SH-SY5Y (cell line): ENCODE measurements around the gene RBM15.

ENCODE experiments used
- GATA2 ChIP-seq: IDR thresholded peaks from 2 replicates; pipeline ENCODE4 v1.6.1; 2011; ENCODE audit warnings: mild to moderate bottlenecking, low read depth, low read length
- GATA3 ChIP-seq: IDR thresholded peaks from 2 replicates; pipeline ENCODE4 v1.6.1; 2011; ENCODE audit warnings: low read depth, mild to moderate bottlenecking, low read length, moderate library complexity

Gene RBM15

DNA sequence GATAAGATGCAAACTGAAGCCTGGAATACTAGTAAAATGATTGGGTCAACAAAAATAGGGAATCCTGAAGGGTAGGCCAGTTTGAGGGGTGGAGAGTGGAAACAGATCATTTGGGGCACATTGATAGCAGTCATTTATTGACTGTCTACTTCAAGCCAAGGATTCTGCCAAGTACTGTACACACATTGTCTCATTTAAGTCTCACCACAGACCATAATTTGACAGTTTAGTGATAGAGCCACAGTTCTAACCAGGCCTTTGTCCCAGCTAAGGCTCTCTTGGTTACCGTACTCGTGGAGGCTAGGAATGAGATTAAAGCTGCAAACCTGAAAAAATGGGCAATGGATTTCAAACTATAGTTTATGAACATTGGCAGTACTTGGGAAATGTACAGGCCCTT lies 11.2 kb downstream of the RBM15 start:
- TF ChIP-seq GATA3 (no peak), GATA2 (no peak)

- no peak for TF ChIP-seq GATA3
- TF ChIP-seq GATA2 = no peak
These were observed 16.1 kb downstream of the RBM15 start for GRCh38 chr1:110355321-110355720.

- no peak for TF ChIP-seq GATA2
- no peak for TF ChIP-seq GATA3
These were observed 17.2 kb downstream of the RBM15 start for GRCh38 chr1:110356379-110356778.

- TF ChIP-seq GATA2 (no peak), GATA3 (no peak)
These were observed 21.3 kb downstream of the RBM15 start for GRCh38 chr1:110360431-110360830.

GRCh38 chr1:110361856-110362255 lies 22.7 kb downstream of the RBM15 start:
- TF ChIP-seq GATA2 = no peak
- TF ChIP-seq GATA3 = no peak

DNA sequence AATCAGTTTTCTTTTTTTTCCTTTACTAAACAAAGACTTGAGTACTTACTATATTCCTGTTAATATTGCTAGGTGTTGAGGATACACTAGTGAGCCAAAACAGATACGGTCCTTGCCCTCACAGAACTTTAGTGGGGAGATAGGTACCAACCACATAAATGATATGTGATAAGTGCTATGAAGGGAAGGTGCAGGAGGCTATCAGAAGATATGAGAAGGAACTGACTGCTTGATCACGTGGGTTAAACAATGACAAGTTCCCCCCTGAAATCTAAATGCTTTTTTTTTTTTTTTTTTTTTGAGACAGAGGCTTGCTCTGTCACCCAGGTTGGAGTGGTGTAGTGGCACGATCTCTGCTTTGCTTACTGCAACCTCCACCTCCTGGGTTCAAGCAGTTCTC lies 25.0 kb downstream of the RBM15 start:
- TF ChIP-seq GATA3 (no peak), GATA2 (no peak)

DNA sequence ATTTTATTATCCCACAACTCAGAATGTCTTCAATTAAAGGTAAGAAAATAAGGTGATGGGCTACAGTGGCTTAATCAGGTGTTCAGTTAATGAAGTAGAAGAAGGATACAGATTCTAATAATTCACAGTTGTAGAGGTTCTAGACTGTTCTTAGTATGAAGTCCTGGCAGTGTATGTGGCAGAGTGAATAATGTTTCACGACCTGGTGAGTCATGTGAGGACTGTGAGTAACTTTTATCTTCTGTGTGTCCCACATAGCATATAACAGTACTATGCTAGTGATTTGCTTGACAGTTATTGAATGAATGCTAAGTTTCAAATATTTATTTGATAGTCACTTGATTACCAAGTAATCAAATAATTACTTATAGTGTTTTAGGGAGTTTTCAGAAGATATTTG lies 31.6 kb downstream of the RBM15 start:
- no peak for TF ChIP-seq GATA2
- no peak for TF ChIP-seq GATA3

GRCh38 chr1:110375490-110375889 lies 36.3 kb downstream of the RBM15 start:
- TF ChIP-seq GATA2 (no peak), GATA3 (no peak)

DNA sequence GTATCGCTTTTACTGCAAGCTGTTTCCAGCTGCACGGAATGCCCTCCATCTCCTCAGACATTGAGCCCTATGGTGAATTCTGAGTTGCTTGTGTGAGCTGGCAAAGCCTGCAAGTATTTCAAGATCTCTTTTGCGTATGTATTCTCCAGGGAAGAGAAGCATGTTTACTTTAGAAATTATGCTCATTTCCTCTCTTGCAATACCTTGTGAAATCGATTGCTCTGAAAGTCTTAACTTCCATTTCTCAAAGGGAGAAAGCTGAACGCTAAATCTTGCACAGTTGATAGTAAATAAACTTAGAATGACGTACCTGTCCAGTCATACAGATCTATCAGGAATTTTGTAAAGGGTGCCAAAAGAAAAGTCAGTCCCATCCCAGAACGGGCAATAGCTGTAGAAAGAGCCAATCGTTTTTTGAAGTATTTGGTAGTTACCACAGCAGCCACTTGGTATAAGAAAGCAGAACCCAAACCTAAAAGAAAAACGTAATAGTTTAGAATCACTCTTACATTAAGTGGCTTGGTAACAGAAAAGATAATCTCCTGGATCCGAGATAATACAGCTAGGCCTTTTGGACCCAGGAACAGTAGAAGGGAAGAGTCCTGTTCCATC lies 41.6 kb downstream of the RBM15 start:
- TF ChIP-seq GATA2 (no peak), GATA3 (no peak)

- TF ChIP-seq GATA3 = no peak
- TF ChIP-seq GATA2 = no peak
These were observed 44.2 kb downstream of the RBM15 start for GRCh38 chr1:110383251-110383990.

DNA sequence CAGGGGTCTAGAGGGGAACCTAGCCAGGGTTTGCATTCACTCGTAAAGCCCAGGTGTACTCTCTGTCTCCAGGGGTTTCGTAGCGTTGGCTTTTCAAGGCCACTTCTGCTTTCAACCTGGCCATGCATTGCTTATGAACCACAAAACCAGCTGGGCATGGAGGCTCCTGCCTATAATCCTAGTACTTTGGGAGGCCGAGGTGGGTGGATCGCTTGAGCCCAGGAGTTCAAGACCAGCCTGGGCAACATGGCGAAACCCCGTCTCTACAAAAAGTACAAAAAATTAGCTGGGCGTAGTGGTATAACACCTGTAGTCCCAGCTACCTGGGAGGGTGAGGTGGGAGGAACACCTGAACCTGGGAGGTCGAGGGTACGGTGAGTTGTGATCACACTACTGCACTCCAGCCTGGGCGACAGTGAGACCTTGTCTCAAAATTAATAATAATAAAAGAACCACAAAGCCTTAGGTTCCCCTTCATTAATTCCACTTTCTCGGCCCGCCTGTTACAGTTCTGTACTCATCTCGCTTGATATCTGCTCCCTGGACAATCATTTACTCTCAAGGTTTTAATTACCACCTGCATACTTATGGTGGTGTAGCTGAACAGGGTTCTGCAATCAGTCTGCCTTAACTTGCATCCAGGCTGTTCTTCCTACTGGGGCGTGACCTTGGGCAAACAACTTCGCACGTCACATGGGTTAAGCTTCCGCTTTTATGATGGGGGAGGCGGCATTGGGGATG lies 45.6 kb downstream of the RBM15 start:
- TF ChIP-seq GATA2 (no peak), GATA3 (no peak)

GRCh38 chr1:110385369-110385768 lies 46.2 kb downstream of the RBM15 start:
- TF ChIP-seq GATA2 = no peak
- TF ChIP-seq GATA3 = no peak

- TF ChIP-seq GATA3 (no peak), GATA2 (no peak)
These were observed 48.0 kb downstream of the RBM15 start for GRCh38 chr1:110387048-110387754.

- TF ChIP-seq GATA3 (no peak), GATA2 (no peak)
These were observed 50.9 kb downstream of the RBM15 start for GRCh38 chr1:110390096-110390495.
